Stimulated activated CD4-positive, alpha-beta T cell treated with anti-CD3 and anti-CD28 coated beads, Interleukin-4, amount 100 ng/mL, for 24 hours (primary cell): ENCODE data around the gene ARHGEF25.
"Not testable (repeated sequence)": the region's sequence is repeated elsewhere in the genome, so short reads cannot be mapped to it uniquely, and the experiment has no call there.

Experiments used
- DNase-seq: peaks from one replicate; pipeline ENCODE4 v3.0.0-alpha.2; 2020

Gene ARHGEF25

DNA sequence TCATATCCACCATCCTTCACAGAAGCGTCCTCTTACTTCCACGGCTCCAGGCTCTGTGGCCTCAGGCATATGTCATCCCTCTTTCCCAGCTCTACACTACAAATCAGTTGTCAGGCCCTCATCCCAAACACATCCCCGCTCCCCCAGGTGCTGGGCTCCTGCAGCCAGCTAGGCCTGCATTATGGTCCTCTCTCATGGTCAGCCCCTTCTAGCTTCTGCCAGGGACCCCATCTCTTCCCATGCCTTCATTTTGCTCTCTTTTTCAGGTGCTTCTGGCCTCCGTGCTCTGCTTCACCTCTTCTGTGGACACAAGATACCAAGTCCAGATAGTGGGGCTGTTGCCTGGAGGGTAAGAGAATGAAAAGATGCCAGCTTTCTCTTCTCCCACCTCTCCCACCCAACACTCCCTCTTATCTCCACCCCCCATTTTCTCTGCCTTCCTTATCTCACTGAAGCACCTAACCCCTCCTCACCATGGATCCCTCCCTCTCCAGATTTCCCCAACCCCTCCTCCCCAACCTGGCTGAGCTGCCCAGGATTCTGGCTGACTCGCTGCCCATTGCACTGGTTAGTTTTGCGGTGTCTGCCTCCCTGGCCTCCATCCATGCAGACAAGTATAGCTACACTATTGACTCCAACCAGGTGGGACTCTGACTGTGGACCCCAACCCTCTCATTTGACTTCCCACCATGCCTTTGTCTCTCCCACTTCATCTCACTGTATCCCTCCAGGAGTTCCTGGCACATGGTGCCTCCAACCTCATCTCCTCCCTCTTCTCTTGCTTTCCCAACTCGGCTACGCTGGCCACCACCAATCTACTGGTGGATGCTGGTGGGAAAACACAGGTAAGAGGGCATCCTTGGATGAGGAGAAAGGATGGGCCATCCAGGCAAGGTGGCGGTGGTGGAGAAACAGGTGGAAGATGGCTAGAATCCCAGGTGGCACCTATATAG lies 11.3 kb downstream of the ARHGEF25 start:
- DNase-seq = no peak

DNA sequence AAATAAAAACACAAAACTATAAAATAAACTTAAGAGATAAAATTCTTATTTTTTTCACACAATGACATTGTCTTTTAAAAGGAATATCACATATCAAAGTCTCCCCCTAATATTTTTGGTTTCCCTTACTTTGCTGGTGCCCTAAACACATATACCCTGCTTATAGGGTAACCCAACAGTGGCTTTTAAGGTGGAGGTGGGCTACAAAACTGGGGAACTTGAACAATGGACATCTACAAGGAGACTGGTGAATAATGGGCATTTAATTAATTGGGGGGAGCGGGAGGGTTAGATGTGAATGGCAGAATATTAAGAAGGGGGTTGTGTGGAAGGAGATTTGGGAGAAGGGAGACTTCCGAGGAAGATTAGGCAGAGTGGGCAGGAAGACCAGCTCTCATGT lies 12.2 kb downstream of the ARHGEF25 start:
- no peak for DNase-seq

GRCh38 chr12:57623811-57624390 lies 12.7 kb downstream of the ARHGEF25 start:
- DNase-seq = no peak

DNA sequence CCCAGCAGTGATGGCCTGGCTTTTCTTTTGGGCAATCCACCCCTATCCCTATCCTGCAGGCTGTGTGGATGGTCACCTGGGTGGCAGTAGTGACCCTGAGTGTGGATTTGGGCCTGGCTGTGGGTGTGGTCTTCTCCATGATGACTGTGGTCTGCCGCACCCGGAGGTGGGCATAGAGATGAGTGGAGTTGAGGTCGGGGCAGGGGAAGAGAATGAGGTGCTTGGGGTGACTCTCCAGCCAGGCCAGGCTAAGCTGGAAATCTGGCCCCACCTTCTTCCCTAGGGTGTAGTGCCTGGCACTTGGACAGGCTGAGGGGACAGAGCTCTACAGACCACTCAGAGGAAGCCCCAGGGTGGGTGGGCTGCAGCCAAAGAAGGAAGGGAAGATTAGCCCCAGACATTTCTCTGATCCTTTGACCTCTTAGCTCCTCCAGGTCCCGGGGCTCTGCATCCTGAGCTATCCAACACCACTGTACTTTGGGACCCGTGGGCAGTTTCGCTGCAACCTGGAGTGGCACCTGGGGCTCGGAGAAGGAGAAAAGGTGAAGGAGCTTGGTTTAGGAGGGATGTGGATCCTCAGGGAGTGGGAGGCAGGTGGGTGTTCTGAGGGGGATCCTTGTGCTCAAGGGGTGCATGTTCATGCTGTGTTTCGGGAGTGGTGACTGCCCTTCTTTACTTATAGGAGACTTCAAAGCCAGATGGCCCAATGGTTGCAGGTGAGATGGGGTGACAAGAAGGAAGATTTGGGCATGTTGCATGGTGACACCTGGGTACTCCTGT lies 13.4 kb downstream of the ARHGEF25 start:
- DNase-seq = no peak

- DNase-seq = no peak
Observed at GRCh38 chr12:57625261-57626032, 14.2 kb downstream of the ARHGEF25 start.

DNA sequence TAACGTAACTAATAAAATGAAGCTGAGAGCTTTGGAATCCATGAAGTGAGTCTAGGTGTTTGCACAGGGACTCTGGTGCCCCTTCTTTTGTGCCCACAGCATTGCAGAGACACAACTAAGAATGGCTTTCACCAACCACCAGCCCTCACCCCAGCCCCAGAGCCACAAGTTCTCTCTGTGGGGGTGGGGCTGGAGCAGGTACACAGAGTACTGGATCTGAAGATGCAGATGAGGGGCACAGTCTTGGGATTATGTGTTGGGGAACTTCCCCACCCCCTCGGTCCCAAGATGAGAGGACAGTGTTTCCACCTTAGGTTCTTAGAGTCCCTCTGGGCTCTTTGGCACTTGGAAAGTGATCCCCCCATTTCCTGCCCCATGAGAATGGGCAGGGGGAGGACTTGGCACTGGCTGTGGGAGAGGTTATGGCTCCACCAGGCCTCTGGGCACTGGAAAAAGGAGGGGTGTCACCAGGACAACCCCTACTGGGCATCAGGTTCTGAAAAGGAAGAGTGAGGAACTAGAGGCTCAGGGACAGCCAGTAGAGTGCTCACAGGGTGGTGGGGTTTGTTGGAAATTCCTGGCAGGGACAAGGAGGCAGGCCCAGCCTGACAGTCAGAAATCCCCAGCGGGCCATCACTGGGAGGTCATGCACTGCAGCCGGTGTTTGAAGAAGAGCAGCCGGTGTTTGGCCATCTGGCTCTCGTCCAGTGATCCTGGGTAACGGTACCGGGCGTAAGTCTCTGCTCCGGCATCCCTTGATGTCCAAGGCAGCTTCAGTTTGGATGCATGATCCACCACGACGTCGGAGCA lies 15.1 kb downstream of the ARHGEF25 start:
- DNase-seq = no peak

GRCh38 chr12:57626921-57627445 lies 15.7 kb downstream of the ARHGEF25 start:
- no peak for DNase-seq

DNA sequence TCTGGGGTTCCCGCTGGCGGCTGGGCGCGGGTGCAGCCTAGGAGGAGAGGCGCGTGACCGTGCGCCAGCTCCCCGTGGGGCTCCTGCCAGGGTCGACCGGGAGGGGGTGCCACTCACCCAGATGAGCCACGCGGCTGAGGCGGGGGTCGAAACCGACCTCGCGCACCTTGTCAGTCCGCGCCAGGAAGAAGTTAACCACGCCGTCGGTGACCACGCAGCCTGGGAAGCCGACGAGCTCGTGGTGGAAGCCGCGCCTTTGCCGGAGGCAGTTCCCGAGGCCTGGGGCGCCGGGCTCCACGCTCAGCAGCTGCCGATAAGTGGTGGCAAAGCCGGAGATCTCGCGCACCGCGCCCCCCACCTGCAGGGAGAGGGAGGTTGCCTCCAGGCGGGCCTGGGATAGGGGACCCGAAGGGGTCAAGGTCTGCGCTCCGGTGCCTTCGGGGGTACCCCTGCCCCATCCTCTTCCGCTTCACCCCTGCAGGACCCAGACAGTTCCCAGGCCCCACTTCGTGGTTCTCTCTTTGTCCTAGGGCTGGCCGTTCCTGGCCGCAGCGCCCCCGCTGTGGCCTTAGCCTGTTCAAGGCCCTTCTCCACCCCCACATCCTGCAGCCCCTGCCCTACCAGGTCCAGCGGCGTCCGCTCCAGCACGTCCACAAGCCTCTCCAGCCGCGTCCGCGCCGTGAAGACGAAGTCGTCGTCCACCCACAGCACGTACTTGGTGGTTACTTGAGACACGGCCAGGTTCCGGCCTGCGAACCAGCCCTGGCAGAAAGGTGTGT lies 16.5 kb downstream of the ARHGEF25 start:
- DNase-seq = no peak

DNA sequence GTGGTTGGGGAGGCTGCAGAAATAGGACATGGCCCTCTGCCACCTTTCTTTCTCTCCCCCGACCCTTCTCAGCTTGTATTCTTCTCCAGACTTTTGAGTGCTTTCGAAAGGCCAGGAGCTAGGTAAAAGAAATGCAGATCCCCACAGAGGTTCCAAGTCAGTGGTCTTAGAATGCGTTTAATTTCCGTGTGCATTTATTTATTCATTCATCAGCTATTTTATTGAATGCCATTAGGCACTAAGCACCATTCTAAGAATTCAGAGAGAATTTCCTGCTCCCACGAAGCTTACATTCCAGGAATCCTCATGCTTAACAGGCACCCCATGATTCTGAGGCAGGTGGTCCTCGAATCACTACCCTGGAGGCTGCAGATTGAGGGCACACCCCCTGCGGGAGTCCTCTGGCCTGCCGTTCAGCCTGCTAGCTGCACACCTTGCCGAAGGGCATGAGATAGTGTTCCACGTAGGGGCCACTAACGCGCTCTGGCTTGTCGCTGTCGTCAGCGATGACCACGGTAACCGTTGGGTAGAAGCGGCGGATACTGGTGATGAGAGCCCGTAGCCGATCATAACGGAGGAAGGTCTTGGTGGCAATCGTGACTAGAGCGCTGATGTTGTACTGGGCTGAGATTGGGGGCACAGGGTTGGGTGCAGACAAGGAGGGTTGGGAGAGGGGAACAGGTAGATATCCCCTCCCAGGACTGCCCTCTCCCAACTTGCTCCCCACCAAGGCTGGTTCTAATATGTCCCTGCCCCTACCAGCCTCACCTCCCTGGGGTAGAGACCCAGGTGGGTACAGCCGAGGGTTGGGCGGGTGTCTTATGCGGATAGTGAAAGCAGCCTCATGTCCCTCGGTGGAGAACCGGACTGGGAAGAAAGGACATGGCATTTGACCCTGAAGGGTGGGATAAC lies 17.3 kb downstream of the ARHGEF25 start:
- no peak for DNase-seq

DNA sequence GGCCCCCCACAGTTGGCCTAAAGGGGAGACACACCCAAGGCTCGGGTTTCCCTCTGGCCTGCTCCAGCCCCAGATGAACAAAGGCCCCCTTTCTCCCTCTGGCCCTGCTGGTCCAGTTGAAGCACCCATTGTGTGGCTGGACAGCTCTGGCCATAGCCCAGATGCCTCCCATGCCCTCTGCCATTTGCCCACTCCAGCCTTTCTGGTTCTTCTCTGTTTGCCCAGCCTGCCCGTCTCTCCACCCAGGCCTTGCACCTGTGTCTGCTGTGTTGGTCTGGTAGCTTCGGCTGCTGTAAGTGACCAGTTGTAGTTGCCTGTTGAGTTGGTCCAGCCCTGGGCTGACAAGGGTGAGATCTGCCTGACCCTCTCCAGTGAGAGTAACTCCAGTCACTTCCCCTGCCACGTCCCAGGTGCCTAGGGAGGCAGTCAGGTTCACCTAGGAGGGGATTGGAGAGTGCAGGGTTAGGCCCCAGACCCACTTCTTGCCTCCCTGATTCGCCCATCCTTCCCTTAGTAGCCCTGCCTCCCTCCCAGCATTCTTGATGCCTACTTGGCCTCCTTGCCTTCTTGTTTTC lies 18.7 kb downstream of the ARHGEF25 start:
- no peak for DNase-seq

GRCh38 chr12:57630891-57631433 lies 19.7 kb downstream of the ARHGEF25 start:
- no peak for DNase-seq

- DNase-seq = no peak
Observed at GRCh38 chr12:57631566-57632072, 20.4 kb downstream of the ARHGEF25 start.

GRCh38 chr12:57632073-57632957 lies 21.1 kb downstream of the ARHGEF25 start:
- peak; percentile 28 for DNase-seq

DNA sequence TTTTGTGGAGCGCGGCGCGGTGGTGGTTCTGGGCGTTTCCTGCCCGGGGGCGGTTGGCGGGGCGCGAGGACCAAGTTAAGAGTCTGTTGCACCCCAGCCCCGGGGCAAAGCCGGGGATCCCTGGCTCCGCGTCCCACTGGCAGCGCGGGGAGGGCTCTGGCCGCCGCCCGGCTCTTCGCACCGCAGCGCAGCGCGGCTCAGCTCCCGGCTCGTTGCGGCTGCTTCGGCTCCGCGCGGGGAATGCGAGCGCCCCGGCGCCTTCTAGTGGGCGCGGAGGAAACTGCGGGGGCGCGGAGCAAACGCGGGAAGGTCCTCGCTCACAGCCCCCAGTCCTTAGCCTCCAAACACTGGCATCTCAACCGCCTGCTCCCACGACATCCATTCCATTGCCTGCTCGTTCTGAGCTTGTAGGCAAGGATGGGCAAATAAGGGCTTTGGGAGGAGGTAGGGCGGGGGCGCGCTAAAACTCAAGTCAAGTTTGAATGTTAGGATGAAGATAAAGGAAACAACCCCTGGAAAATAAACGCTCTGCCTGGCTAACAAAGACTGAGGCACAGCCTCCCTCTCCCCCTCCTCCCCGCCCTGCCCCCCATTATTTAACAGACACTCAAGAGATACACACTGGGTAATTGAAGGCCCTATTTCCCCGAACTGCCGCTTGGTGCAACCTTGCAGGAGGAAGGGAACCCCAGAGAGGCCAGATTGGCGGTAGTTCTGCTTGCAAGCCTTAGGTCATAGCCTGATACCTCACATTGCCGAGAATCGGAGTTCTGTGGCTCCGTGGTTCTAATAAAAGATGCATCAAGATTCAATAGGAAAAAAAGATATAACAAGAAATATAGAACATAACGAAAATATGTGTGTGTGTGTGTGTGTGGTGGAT lies 22.0 kb downstream of the ARHGEF25 start, which contains the start of gene B4GALNT1:
B4GALNT1 (minus strand) TSS at position 244 of the 883 bp plus-strand sequence. CDS start 1,069 bp downstream, outside the sequence.
- peak; percentile 65 for DNase-seq

GRCh38 chr12:57636731-57637130 lies 25.5 kb downstream of the ARHGEF25 start:
- DNase-seq = not testable (repeated sequence)

- DNase-seq = no peak
Observed at GRCh38 chr12:57637364-57637763, 26.1 kb downstream of the ARHGEF25 start.
